ENCODE results near the gene MOGAT3.
A peak's percentile ranks its signal among the peaks of the same experiment; 100 is the strongest.
"Not testable (repeated sequence)": the region's sequence is repeated elsewhere in the genome, so short reads cannot be mapped to it uniquely, and the experiment has no call there.

MOGAT3 gene

DNA sequence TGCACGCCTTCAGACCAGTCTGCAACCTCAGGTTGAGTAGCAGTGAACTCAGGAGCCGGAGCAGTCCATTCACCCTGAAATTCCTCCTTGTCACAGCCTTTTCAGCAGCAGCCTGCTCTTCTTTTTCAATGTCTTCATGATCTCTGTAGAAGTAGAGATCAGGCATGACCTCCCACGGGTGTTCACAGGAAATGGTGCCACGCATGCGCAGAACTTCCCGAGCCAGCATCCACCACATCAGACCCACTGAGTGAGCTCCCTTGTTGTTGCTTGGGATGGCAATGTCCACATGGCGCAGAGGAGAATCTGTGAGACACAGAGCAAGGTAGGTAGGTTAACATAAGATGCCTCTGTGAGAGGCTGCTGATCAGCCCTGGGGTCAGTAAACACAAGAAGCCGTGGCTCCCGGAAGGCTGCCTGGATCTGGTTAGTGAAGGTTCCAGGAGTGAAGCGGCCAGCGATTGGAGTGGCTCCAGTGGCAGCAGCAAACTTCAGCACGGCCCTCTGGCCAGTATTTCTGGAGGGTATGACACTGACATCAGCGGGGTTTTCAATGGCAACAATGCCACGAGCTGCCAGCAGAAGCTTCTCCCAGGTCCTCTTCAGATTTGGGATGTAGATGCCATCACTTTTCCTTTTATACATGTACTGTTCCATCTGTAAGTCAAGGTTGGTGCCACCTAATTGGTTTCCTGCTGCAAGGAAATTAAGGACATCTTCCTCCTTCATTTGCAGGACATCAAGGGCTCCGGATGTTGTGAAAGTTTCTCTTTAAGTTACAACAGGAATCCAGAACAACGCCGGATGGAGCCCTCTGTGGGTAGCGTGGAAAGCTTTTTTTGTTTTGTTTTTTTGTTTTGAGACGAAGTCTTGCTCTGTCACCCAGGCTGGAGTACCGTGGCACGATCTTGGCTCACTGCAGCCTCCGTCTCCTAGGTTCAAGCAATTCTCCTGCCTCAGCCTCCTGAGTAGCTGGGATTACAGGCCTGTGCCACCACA is 3.2 kb upstream of the MOGAT3 start:
- peak; percentile 13 for DNase-seq

DNA sequence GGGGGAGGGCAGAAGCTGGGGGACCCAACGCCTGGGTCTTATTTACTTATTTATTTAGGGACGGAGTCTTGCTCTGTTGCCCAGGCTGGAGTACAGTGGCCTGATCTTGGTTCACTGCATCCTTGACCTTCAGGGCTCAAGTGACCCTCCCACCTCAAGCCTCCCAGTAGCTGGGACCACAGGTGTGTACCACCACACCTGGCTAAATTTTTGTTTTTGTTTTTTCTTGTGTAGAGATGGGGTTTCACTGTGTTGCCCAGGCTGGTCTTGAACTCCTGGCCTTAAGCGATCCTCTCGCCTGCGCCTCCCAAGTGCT is 1.7 kb upstream of the MOGAT3 start:
- no peak for DNase-seq

DNA sequence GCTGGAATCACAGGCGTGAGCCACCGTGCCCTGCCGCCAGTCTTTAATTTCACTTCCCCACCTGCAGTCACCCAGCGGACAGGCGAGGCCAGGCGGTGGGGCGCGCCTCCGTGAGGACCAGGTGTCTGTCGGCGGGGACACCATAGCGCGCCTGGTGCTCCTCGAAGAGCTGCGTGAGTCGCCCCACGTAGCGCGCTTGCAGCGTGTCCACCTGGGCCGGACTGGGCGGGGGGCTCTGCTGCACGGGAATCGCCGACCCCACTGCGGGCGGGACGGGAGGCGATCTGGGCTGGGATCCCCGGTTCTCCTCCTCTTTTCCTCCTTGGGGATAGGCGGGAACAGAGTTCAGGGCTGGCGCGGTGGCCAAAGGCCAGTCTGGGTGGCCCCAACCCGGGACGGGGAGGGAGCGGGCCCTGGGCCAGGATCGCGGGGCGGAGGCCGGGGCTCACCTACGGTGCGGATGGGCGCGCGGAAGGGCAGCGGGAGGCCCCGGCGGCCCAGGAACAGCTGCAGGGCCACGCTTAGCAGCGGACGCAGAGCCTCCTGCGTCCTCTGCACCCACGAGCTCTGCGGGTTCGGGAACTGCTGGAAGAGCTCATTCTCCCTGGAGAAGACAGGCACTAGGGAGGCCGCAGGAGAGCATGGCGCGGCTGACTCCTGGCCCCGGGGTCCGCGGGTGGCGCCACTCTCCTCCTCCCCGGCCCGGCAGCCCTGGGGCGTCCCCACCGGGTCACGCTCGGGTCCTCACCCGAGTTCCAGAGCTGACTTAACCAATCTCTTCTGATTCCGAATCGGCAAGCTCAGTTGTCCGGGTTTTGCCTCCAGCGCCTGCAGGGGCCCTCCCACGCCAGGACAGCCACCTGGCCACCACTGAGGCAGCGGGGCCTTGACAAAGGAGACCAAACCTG is 1.1 kb upstream of the MOGAT3 start:
- DNase-seq, result no peak

DNA sequence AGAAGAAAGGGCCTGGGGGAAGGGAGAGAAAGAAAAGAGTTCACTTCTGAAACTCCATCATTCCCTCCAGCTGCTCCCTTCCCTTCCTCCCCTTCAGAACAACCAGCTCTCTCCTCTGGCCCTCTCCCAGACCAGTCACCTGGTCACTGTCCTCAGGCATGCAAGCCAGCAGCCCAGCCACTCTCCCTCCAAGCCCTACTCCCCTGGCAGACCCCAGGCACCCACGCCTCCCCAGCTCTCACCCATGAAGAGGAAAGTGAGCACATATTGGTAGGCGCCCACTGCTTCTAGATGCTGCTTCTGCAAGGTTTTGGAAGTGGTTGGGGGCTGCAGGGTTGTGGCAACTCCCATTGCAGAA is 353 bp downstream of the MOGAT3 start:
- no peak for DNase-seq

DNA sequence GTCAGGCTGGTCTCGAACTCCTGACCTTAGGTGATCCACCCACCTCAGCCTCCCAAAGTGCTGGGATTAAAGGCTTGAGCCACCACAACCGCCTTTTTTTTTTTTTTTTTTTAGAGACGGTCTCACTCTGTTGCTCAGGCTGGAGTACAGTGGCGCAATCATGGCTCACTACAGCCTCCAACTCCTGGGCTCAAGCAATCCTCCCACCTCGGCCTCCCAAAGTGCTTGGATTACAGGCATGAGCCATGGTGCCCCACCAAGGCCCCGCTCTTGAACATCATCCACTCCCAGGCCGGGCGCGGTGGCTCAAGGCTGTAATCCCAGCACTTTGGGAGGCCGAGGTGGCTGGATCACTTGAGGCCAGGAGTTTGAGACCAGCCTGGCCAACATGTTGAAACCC is 1.3 kb downstream of the MOGAT3 start:
- not testable (repeated sequence) for DNase-seq

DNA sequence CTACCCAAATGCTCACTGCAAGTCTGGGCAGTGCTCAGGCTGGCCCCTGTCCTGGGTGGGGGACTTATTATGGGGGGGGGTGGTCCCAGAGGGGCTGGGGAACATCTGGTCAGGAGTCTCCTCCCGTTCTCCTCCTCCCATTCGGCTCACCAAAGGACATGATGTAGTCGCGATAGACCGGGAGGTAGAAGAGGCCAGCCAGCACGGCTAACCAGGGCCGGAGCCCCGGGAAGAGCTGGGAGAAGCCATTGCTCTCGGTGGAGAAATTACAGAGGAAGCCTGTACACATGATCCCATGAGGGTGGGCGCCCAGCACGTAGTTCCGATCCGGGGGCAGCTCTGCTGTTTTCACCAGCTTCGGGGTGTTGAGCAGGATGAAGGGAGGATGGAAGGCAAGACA is 2.4 kb downstream of the MOGAT3 start:
- no peak for DNase-seq

DNA sequence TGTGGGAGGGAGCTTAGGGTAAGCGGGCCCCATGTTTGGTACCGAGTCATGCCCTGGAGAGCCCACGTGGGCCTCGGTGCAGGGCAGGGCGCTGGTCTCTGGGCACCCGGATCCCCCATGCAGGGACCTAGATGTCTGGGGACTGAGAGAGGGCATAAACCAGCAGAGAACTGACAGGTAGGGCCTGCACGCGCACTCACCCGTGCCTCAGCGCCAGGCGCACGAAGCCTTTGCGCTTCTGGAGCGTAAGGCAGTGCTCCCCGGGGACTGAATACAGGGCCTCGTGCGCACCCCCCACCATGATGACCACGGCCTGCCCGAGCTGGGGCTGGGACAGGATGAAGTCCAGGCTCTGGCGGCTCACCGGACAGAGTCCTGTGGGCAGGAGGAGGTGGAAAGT is 2.8 kb downstream of the MOGAT3 start:
- no peak for DNase-seq

DNA sequence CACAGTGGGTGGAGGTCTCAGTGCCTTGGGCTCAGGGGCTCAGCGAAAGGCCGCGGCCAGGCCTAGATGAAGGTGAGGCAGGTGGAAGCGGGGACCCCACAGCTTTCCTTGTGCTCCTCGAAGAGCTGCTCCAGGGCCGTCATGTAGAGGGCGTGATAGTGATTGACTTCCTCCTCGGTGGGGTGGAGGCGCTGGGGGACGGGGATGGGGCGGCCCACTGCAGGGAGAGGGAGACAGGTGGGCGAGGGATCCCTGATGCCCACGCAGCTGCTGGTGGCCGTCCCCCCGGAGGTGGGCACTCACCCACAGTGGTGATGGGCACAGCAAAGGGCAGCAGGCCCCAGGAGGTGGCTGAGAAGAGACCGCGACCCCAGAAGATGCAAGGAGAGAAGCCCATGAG is 5.0 kb downstream of the MOGAT3 start:
- DNase-seq, result no peak

DNA sequence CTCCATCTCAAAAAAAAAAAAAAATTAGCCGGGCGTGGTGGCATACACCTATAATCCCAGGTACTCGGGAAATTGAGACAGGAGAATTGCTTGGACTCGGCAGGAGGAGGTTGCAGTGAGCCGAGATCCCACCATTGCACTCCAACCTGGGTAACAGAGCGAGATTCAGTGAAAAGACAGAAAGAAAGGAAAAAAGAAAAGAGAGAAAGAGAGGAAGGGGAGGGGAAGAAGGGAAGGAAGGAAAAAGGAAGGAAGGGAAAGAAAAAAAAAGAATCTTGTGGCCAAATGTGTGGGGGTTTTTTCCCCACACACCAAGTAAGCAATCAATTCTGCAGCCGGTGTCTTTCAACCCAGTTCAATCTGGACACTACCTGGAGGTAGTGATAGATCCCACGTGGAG is 11.7 kb downstream of the MOGAT3 start:
- no peak for DNase-seq

DNA sequence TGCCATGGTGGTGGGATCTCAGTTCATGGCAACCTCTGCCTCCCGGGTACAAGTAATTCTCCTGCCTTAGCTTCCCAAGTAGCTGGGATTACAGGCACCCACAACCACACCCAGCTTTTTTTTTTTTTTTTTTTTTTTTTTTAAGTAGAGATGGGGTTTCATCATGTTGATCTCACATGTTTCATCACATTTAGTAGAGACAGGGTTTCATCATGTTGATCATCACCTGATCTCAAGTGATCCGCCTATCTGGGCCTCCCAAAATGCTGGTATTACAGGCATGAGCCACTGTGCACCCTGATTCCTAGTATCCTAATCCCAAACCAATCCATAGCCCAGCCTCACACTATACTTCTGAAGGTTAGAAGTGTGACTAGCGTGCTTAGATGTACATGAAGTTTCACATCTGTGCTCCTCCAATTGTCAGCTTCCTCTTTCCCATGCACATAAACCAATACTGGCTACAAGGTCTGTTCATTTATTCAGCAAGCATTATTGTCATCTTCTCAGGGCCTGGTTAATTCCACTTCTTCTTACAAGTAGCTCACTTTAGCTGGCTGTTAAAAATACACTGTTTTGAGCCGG is 13.9 kb downstream of the MOGAT3 start:
- DNase-seq, result no peak

DNA sequence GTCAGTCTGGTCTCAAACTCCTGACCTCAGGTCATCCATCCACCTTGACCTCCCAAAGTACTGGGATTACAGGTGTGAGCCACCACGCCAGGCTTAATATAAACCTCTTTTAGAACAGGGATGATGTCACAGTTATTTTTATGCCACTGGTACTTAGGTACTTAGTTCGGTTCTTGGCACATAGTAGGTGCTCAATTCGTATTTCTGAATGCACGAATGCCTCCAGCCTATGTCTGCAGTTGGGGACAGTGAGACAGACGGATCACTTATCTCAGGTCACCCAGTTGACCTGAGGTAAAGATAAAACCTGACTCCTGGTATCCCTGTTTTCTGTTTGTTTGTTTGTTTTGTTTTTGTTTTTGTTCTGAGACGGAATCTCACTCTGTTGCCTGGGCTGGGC is 14.6 kb downstream of the MOGAT3 start:
- no peak for DNase-seq

DNA sequence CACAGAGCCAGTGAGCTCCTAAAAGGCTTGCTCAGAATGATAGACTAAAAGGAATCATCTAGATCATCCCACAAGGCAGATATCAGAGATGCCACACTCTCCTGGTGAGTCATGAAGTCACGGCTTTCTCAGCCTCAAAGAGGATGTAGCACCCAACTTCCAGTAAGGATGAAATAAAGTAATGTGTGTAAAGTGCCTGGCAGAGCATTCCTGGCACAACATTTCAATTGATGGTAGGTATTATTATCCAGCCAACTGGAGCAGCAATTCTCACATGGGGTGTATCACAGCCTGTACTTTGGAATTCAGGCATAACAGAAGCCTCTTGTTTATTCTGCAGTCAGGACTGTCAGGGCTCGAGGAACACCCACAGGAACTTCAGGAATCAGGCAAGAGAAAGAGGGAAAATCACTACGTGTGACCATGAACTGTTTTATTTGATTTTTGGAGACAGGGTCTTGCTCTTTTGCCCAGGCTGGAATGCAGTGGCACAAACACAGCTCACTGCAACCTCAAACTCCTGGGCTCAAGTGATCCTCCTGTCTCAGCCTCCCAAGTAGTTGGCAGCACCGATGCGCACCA is 15.5 kb downstream of the MOGAT3 start:
- DNase-seq, result peak; percentile 67

DNA sequence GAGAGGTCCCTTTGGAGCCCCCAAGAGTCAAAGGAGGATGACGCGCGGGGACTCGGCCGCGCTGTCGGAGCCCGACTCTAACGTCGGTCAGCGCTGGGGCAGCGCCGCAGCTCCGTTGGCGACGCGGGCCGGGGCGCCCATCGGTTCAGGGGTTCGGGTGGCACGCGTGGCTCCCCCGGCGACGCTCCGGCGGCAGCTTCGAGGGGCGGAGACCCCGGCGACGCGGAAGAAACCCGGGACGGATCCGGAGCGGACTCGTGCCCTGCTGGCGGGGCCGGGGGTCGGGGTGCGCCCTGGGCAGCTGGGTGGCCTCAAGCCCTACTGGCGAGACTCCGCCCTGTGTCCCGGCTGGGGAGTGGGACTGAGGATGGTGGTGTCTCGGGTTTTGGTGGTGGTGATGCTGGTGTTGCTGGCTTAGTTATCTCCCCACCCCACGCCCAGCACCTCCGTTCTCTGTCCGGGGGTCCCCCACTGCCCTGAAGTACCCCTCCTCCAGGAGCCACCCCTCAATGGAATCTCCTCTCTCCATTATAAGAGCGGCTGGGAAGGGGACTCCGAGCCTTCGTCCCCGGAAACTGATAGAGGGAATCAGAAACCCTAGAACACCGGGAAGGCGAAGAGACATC is 20.6 kb downstream of the MOGAT3 start, which contains the start of gene NAT16:
Gene NAT16 (minus strand): TSS at position 164 of the 626 bp plus-strand sequence. CDS start 5,486 bp downstream, outside the sequence.
- no peak for DNase-seq

DNA sequence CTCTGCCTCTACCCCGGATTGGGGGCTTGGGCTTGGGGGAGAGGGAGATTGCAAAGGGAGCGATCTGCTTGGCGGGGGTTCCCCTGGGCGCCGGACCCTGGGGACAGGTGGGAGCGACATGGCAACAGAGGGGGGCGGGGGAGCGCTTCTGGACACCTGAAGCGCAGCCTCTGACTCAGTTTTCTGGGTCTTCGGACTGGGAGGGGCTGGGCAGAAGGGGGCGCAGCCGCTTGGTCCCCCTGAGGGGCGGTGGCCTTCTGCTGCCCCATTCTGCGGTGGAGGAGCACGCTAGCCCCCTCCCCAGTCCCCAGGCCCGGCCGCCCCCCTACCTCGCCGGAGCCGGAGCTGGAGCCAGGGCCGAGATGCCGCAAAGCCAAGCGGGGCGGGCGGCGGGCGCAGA is 21.1 kb downstream of the MOGAT3 start:
- DNase-seq, result no peak

DNA sequence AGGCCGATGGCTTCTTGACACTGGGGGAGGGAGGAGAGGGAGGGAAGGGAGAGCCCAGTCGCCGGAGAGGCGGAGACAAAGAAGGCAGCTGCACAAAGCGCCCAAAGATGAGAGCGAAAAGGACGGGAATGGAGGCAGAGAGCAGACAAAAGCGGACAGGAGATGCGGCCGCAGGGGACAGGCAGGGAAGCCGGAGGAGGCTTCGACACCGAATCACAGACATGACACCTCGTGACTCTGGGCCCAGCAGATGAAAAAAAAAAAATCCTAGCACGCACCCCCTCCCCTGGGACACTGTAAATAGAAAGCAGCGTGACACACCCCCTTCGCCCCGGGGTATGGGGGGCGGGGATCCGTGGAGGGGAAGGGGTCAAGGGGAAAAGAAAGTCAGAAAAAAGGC is 21.7 kb downstream of the MOGAT3 start:
- no peak for DNase-seq

DNA sequence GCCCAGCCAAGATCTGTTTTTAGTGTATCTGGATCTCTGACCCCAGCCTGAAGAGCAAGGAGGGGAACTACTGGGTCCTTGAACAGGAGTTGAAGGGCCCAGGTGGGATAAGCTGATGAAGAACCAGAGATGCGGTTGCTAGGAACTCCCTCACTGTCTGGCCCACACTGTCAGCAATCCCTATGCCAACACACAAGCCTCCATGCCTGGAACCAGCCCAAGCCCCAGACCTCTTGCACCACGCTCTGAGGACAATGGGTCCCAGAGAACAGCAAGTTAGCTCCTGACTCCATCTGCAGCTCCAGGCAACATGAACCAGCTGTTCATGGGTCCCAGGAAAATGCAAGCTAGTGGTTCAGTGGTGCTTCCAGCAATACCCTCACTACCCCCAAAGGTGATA is 23.2 kb downstream of the MOGAT3 start:
- DNase-seq, result no peak

DNA sequence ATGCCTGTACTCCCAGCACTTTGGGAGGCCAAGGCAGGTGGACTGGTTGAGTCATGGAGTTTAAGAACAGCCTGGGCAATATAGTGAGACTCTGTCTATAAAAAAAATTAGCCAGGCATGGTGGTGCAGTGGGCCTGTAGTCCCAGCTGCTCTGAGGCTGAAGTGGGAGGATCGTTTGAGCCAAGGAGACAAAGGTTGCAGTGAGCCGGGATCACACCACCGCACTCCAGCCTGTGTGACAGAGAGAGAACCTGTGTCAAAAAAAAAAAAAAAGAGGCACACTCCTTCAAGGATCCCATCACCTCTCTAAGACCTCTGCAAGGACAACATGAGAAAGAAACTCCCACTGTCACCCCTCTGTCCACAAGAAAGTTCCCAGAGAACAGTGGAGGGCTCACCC is 25.2 kb downstream of the MOGAT3 start:
- no peak for DNase-seq

DNA sequence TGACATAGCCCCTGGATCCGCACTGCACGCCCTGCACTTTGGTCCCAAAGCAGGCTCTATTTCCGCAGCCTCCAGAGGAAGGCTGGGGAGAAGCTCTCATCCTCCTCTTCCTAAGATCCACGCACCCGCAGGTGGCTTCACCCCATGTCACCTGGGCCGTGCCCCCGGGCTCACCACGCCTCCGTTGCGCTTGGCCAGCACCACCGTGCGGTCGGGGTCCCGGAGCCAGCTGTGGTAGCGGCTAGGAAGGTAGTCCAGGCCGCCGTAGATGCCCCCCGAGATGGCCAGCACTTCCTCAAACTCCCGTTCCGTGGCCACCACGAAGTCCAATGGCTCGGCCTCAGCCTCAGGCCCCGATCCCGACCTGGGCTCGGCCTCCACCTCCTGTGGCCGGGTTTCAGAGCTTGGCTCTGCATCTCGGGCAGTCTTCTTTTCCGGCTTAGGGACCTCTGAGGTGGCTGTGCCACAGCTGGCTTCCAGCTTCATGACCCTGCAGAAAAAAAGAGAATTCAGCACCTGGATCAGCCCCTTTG is 26.4 kb downstream of the MOGAT3 start:
- DNase-seq, result no peak

DNA sequence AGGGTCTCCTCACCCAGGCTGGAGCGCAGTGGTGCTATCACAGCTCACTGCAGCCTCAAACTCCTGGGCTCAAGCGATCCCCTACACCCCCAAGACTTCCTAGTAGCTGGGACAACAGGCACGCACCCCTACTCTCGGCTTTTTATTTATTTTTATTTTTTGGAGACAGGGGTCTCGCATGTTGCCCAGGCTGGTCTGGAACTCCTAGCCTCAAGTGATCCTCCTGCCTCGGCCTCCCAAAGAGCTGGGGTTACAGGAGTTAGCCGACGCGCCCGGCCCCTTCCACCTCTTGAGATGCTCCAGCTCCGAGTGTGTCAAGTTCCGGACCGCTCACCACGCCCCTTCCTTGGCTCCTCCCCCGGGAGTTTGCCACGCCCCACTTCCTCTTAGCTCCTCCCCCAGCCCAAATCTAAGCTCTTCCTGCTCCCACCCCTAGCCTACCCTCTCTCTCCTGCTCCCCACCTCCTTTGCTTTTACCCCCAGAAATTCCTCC is 27.0 kb downstream of the MOGAT3 start:
- DNase-seq, result peak; percentile 44

DNA sequence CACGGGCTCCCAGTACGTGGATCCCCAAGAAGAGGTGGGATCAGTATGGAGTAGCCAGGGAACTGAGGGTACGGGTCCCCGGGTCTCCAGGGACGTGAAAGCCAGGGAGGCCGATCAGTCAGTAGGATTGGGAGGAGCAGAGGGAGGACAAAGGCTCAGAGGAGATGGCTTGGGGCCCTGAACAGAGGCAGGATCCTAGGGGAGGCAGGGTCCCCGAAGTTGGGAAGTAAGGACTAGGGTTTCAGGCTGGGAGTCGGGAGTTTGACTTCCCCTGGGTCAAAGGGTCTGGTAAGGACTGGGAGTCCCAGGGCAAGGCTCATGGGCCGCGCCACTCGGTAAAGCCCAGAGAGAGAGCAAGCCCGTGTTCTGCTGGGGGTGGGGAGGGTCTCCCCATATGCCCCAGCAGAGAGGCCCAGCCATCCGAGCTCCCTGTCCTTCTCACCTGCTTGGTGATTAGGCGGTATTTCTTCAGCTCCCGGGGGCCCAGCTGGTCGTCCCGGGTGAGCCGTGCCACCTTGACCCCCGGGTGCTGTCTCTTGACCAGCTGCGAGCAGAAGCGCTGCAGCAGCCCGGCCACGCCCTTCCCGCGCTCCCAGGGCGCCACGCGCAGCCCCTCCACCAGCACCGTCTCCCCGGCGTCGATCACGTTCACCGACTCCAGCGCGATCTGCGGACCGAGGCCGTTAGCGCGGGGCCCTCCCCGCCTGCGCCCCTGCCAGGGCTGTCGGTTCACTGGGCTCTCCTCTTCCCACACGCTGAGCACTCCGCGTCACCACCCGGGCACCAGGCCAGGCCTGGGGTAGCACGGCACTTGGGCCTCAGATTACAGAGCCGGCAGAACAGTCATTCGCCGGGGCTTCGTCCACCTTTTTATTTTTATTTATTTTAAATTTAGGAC is 27.7 kb downstream of the MOGAT3 start:
- DNase-seq, result peak; percentile 88

All from fibroblast of skin of back (primary cell).